Glomerular endothelial cell (primary cell): ENCODE results near the gene E2F2. TPM values are rescaled to one million over a fixed set of nuclear protein-coding genes. Genes with fewer than 3 reads are reported as not detected.
"Not testable (repeated sequence)": the region's sequence is repeated elsewhere in the genome, so short reads cannot be mapped to it uniquely, and the experiment has no call there.

Experiments
- DNase-seq: peaks from one replicate; pipeline ENCODE4 v3.0.0-alpha.2; 2011; ENCODE audit warnings: low read depth, low spot score; ENCODE audit errors: extremely low read depth
- total RNA-seq: library from RNA; depleted of rRNA; stranded (reverse); fragments of >200 nt; gene quantifications from 2 replicates; pipeline ENCODE4 v1.2.3, GENCODE V29; 2015

E2F2 gene
- total RNA-seq, 1 donor from 2014 or later = 0.82 TPM

- no peak for DNase-seq
These were observed 4.5 kb downstream of the E2F2 start for GRCh38 chr1:23526329-23527041.

GRCh38 chr1:23525558-23526250 lies 5.3 kb downstream of the E2F2 start:
- DNase-seq = no peak

DNA sequence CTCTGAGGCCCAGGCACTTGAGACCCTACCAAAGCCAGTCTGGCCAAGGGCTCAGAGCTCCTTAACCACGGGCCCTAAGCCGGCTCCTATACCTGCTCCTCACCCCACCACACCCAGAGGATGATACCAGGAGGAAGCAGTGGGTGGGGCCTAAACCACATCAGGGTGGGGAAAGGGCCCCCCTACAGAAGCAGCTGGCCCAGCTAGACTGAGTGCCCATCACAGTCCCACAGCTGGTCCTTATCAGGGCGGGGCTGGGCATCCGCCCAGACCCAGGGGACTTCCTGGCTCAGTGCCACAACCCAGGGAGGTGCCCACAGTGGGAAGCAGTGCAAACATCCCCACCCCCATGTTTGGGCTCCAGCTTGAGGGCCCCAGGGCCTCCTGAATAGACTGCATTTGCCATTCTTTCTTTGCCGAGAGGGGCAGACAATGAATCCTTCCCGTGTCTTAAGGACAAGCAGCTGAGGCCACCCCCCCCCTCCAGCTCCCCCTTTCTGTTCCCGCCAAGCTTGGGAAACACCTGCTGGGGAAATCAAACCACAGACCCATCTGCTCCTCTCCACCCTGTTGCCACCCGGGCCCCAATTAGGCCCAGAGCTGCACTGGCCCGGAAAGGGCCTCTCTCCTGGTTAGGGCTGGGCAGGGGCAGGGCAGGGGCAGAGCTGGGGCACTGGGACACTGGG lies 6.2 kb downstream of the E2F2 start:
- no peak for DNase-seq

DNA sequence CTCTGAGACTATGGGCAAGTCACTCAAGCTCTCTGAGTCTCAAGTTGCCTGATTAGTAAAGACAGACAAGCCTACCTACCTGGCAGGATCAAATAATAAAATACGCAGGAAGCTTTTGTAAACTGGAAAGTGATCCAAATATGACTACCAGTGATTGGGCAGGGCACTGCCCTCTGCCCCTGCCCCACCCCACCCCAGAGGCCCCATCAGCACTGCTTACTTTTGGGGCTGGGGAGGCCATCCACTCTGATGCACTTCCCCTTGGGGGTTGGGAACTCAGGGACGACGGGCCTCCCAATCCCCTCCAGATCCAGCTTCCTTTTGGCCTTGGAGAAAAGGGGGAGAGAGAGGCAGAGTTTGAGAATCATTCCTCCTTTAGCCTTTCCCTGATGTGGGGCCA lies 6.9 kb downstream of the E2F2 start:
- no peak for DNase-seq

DNA sequence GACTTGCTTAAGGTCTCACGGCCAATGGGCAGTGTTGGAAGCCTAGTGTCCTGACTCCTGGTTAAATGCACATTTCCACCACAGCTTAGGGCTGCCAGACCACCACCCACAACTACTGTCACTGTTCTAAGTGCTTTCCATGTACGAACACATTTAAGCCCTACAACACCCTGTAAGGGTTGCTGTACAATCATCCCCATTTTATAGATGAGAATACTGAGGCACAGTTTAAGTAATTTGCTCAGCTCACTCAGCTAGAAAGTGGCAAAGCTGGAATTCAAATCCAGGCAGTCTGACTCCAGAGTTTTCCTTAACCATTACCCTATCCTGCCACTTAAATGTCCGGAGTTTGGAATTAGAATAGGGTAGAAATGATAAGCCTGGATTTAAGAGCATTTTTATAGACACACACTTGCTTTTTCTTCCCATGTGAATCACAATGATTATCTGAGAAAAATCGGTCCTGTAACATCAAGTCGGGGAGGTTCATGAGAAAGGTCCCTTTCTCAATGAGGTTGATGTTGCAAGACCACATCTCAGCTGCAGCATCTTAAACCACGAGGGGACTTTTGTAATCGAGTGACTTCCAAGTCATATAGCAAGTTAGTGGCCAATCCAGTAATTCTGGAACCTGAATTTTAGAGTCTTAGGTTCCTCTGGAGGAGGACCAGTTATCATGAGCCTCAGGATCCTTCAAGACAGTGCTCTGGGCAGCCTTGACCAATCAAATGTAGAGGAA lies 8.6 kb downstream of the E2F2 start:
- DNase-seq = no peak

GRCh38 chr1:23521588-23521987 lies 9.4 kb downstream of the E2F2 start:
- DNase-seq = no peak

- no peak for DNase-seq
These were observed 13.5 kb downstream of the E2F2 start for GRCh38 chr1:23517581-23517980.

GRCh38 chr1:23515905-23516304 lies 15.1 kb downstream of the E2F2 start:
- no peak for DNase-seq

DNA sequence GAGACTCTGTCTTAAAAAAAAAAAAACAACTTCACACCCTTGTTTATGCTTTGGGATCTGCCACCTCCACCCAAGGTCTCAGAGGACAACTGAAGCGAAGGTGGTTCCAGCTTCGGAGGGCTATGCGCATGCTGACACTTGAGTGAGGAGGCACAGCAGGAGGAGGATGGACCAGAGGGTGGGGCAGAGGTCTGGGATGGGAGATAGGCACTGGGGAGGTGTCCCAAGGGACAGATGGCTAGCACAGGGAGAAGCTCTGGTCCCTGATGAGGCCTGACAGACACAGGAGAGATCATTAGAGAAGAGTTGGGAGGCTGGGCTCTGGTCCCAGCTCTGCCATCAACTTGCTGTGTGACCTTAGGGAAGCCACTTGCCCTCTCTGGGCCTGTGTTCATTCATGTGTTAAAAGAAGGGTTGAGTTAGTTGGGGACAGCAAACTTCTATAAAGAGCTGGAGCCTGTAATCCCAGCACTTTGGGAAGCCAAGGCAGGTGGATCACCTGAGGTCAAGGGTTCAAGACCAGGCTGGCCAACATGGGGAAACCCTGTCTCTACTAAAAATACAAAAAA lies 16.8 kb downstream of the E2F2 start:
- DNase-seq = no peak

- DNase-seq = no peak
These were observed 21.1 kb downstream of the E2F2 start for GRCh38 chr1:23509896-23510295.

- DNase-seq = no peak
These were observed 24.5 kb downstream of the E2F2 start for GRCh38 chr1:23506376-23507107.

DNA sequence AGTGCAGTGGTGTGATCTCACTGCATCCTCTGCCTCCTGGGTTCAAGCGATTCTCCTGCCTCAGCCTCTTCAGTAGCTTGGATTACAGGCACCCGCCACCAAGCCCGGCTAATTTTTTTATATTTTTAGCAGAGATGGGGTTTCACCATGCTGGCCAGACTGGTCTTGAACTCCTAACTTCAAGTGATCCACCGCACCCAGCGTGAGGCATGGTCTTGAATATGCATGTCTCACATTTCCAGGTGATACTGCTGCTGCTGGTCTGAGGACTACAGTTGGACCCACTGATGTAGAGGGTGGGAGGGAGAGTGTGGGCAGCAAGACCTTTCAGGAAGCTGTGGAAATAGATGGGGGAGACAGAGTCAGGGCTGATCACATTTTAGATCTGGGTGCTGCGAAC lies 25.2 kb downstream of the E2F2 start:
- DNase-seq = no peak

GRCh38 chr1:23504156-23504555 lies 26.9 kb downstream of the E2F2 start:
- not testable (repeated sequence) for DNase-seq

- DNase-seq = no peak
These were observed 28.1 kb downstream of the E2F2 start for GRCh38 chr1:23502951-23503350.

- DNase-seq = no peak
These were observed 30.6 kb downstream of the E2F2 start for GRCh38 chr1:23500466-23500865.

DNA sequence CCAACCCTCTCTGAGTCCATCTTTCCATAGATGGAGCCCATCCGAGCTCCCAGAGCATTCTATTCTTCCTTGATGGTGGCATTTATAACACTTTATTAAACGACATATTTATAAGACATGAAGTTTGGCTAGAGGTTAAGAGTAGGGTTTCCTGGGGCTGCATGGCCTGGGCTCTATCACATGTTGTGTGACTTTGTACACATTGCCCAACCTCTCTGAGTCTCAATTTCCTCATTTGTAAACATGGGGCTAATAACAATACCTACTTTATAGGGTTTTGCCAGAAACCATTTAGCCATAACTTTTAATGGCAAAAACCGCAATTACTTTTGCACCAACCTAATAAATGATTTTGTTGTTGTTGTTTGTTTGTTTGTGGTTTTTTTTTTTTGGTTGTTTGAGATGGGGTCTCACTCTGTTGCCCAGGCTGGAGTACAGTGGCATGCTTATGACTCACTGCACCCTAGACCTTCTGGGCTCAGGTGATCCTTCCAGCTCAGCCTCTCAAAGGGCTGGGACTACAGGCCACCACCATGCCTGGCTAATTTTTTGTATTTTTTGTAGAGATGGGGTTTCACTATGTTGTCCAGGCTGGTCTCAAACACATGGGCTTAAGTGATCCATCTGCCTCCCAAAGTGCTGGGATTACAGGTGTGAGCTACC lies 33.1 kb downstream of the E2F2 start:
- no peak for DNase-seq

- no peak for DNase-seq
These were observed 34.4 kb downstream of the E2F2 start for GRCh38 chr1:23496490-23497181.

DNA sequence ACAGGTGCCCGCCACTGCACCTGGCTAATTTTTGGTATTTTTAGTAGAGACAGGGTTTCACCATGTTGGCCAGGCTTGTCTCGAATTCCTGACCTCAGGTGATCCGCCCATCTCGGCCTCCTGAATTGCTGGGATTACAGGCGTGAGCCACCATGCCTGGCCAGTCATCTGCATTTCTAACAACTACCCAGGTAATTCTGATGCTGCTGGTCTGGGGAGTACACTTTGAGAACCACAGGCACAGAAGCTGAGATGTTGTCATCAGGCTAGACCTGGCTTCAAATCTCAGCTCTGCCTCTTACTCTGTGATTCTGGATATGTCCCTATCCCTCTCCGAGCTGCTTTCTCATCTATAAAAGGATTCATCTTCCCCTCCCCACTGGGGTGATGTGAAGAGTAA lies 36.2 kb downstream of the E2F2 start:
- DNase-seq = not testable (repeated sequence)

GRCh38 chr1:23492776-23493175 lies 38.3 kb downstream of the E2F2 start:
- DNase-seq = not testable (repeated sequence)
